Measurements from ENCODE around the gene EYA2. TPM values are rescaled to one million over a fixed set of nuclear protein-coding genes. Genes with fewer than 3 reads are reported as not detected.

Gene EYA2
- total RNA-seq, 4 donors from 2014 or later: 0.60 to 4.0 (median 0.99) TPM

- Histone ChIP-seq H3K27ac (no peak overlapping the region), H3K4me3 (no peak overlapping the region), H3K27me3 (no peaks in the 10 kb centered on the region), H3K9me3 (no peaks in the 10 kb centered on the region), H3K4me1 (no peaks in the 10 kb centered on the region), H3K36me3 (no peaks in the 10 kb centered on the region)
- intact Hi-C loops (cut with DNase I; ENCODE audit: low total_unique reads): no loop called here
- in situ Hi-C loops (cut with MboI; ENCODE audit: low sequenced_read_pairs in 4 of 4): loop anchor here in 1 of 4 donors (25.0 kb wide), 1 partner anchor 247 kb away; no protein-coding TSS in a partner anchor
- ATAC-seq (no peak), DNase-seq (no peak)
- TF ChIP-seq CTCF (IDR thresholded peaks at IDR 0.05 in 4 of 5, conservative IDR thresholded peaks at IDR 0.05 in 1 of 5) (no peak), POLR2A (IDR thresholded peaks at IDR 0.05) (no peak)
Measured at GRCh38 chr20:47009784-47010183, 115.1 kb downstream of the EYA2 start.

GRCh38 chr20:47011984-47012383 is 117.3 kb downstream of the EYA2 start:
- no peak overlapping the region for H3K27ac ChIP-seq
- H3K4me1 ChIP-seq: no peaks in the 10 kb centered on the region
- intact Hi-C loops (cut with DNase I; ENCODE audit: low total_unique reads): no loop called here
- no peak overlapping the region for H3K4me3 ChIP-seq
- H3K9me3 ChIP-seq: no peaks in the 10 kb centered on the region
- TF ChIP-seq POLR2A (IDR thresholded peaks at IDR 0.05): no peak
- TF ChIP-seq CTCF (IDR thresholded peaks at IDR 0.05 in 4 of 5, conservative IDR thresholded peaks at IDR 0.05 in 1 of 5): no peak
- no peaks in the 10 kb centered on the region for H3K36me3 ChIP-seq
- DNase-seq (no peak), ATAC-seq (no peak)
- in situ Hi-C loops (cut with MboI; ENCODE audit: low sequenced_read_pairs in 4 of 4): loop anchor here in 1 of 4 donors (25.0 kb wide), 1 partner anchor 250 kb away; no protein-coding TSS in a partner anchor
- H3K27me3 ChIP-seq: no peaks in the 10 kb centered on the region

GRCh38 chr20:47013606-47014005 is 119.0 kb downstream of the EYA2 start:
- Histone ChIP-seq H3K27me3 (no peaks in the 10 kb centered on the region), H3K4me1 (no peaks in the 10 kb centered on the region), H3K9me3 (no peaks in the 10 kb centered on the region), H3K36me3 (no peaks in the 10 kb centered on the region), H3K4me3 (no peak overlapping the region), H3K27ac (no peak overlapping the region)
- no peak for ATAC-seq
- intact Hi-C loops (cut with DNase I; ENCODE audit: low total_unique reads) (no loop called here), in situ Hi-C loops (cut with MboI; ENCODE audit: low sequenced_read_pairs in 4 of 4) (loop anchor here in 1 of 4 donors (25.0 kb wide), 1 partner anchor 251 kb away; no protein-coding TSS in a partner anchor)
- no peak for DNase-seq
- TF ChIP-seq CTCF (IDR thresholded peaks at IDR 0.05 in 4 of 5, conservative IDR thresholded peaks at IDR 0.05 in 1 of 5): no peak
- no peak for TF ChIP-seq POLR2A (IDR thresholded peaks at IDR 0.05)

GRCh38 chr20:47016068-47016664 is 121.5 kb downstream of the EYA2 start:
- H3K27me3 ChIP-seq: no peaks in the 10 kb centered on the region
- no peak overlapping the region for H3K4me3 ChIP-seq
- no peak overlapping the region for H3K27ac ChIP-seq
- ATAC-seq (no peak), DNase-seq (no peak)
- H3K9me3 ChIP-seq: no peaks in the 10 kb centered on the region
- H3K36me3 ChIP-seq: no peaks in the 10 kb centered on the region
- in situ Hi-C loops (cut with MboI; ENCODE audit: low sequenced_read_pairs in 4 of 4) (loop anchor here in 1 of 4 donors (25.0 kb wide), 1 partner anchor 254 kb away; no protein-coding TSS in a partner anchor), intact Hi-C loops (cut with DNase I; ENCODE audit: low total_unique reads) (no loop called here)
- TF ChIP-seq CTCF (IDR thresholded peaks at IDR 0.05 in 4 of 5, conservative IDR thresholded peaks at IDR 0.05 in 1 of 5): no peak
- TF ChIP-seq POLR2A (IDR thresholded peaks at IDR 0.05): no peak
- H3K4me1 ChIP-seq: no peaks in the 10 kb centered on the region
